Measurements from ENCODE around the gene PHLDA1. TPM values are rescaled to one million over a fixed set of nuclear protein-coding genes. Genes with fewer than 3 reads are reported as not detected.

PHLDA1 gene
- total and polyA plus RNA-seq, 2 of the 4 experiments (the other 2 are of a cell fraction) = 27.8 to 32.4 TPM

- H3K4ac ChIP-seq (ENCODE audit: low read depth, low read length) = peak overlapping the region; percentile 89
- in situ Hi-C loops (cut with MboI; ENCODE audit: low sequenced_read_pairs) = no loop called here
- peak overlapping the region; percentile 90 for H3K18ac ChIP-seq (ENCODE audit: low read depth, low read length)
- H3K9me1 ChIP-seq (ENCODE audit: insufficient read depth, low read length) = peaks cover 13% of the 10 kb centered on the region
- H3K27ac ChIP-seq (ENCODE audit: insufficient read depth, low read length) = peak overlapping the region; percentile 44; the same call in 1 of the 2 replicates
- peak overlapping the region; percentile 87 for H2BK15ac ChIP-seq (ENCODE audit: low read depth, low read length)
- peak overlapping the region; percentile 48; the same call in 1 of the 2 replicates for H2AK5ac ChIP-seq (ENCODE audit: low read depth, low read length)
- no peaks in the 10 kb centered on the region for H4K20me1 ChIP-seq (ENCODE audit: insufficient read depth, low read length)
- H3K79me1 ChIP-seq (ENCODE audit: low read depth in 1 of 2, low read length in 2 of 2) = peaks cover 0 to 14% of the 10 kb centered on the region in 2 experiments; a peak in 2 of 4 replicates
- H3K23ac ChIP-seq (ENCODE audit: low read depth, low read length) = peak overlapping the region; percentile 86
- no peaks in the 10 kb centered on the region for H3K9me3 ChIP-seq (ENCODE audit: control insufficient read depth, insufficient read depth, low read length)
- POLR2A ChIA-PET (ENCODE audit: unreplicated experiment) = no interaction called here
- H4K8ac ChIP-seq (ENCODE audit: low read depth in 2 of 2, low read length in 2 of 2) = peak overlapping the region; percentile 39 to 93
- 0 out of 2 replicates have a peak overlapping the region, but pooled peaks have one; percentile 37 for H3K56ac ChIP-seq (ENCODE audit: extremely low read depth, insufficient read depth, low read length)
- H2BK20ac ChIP-seq (ENCODE audit: low read depth, low read length) = peak overlapping the region; percentile 96
- no peaks in the 10 kb centered on the region for H3K27me3 ChIP-seq (ENCODE audit: control insufficient read depth, insufficient read depth, low read length)
- H3K14ac ChIP-seq (replicated peaks; ENCODE audit: low read depth, low read length) = peak overlapping the region; percentile 65; the same call in 1 of the 2 replicates
- H2AFZ ChIP-seq (replicated peaks; ENCODE audit: low read length, poor library complexity) = no peak overlapping the region
- ATAC-seq (ENCODE audit: low read depth) (no peak), DNase-seq (no peak)
- no peak overlapping the region for H3K9ac ChIP-seq (ENCODE audit: low read depth, low read length)
- no CpG with 5 or more reads among the region's 3 CpGs for WGBS, 2 experiments (ENCODE audit: extremely low coverage in 2 of 2, insufficient read length in 1 of 2)
- H4K5ac ChIP-seq (ENCODE audit: low read depth, low read length) = peak overlapping the region; percentile 92
- intact Hi-C loops (cut with micrococcal nuclease) = loop anchor here (5.0 kb wide), 1 partner anchor 99 kb away; no protein-coding TSS in a partner anchor
- no peak overlapping the region for H2AK9ac ChIP-seq (replicated peaks; ENCODE audit: low read depth, low read length, poor library complexity)
- dilution Hi-C loops (cut with HindIII; ENCODE audit: low sequenced_read_pairs, unreplicated experiment) = no loop called here
- BruUV-seq (replicated peaks) = no TSS peak
- peaks cover 16% of the 10 kb centered on the region for H3K4me1 ChIP-seq (ENCODE audit: control insufficient read depth, insufficient read depth, low read length)
- peak overlapping the region; percentile 88 for H2BK5ac ChIP-seq (ENCODE audit: low read depth, low read length, poor library complexity, severe bottlenecking)
- peak overlapping the region; percentile 86 for H4K91ac ChIP-seq (ENCODE audit: insufficient read depth, low read depth, low read length)
- no peak overlapping the region for H3K4me3 ChIP-seq (ENCODE audit: insufficient read depth, low read depth, low read length)
- H3K4me2 ChIP-seq (ENCODE audit: low read depth, low read length) = no peak overlapping the region
- peak overlapping the region; percentile 99 for H2BK120ac ChIP-seq (ENCODE audit: low read depth, low read length)
- CTCF ChIA-PET = interaction anchor here (0.7 kb wide), 1 partner anchor 186 kb away, joined by 4 read pairs; no protein-coding TSS in a partner anchor
- no peak for TF ChIP-seq MAZ (IDR thresholded peaks at IDR 0.05; ENCODE audit: borderline replicate concordance, low read depth, low read length)
- no peak for TF ChIP-seq FOS (IDR thresholded peaks at IDR 0.05; ENCODE audit: low read depth, low read length)
- no peak for TF ChIP-seq POLR2A (IDR thresholded peaks at IDR 0.05; ENCODE audit: low read depth, low read length)
- TF ChIP-seq MXI1 (IDR thresholded peaks at IDR 0.05; ENCODE audit: borderline replicate concordance, low read depth, low read length) = no peak
- TF ChIP-seq, protein P1, sequence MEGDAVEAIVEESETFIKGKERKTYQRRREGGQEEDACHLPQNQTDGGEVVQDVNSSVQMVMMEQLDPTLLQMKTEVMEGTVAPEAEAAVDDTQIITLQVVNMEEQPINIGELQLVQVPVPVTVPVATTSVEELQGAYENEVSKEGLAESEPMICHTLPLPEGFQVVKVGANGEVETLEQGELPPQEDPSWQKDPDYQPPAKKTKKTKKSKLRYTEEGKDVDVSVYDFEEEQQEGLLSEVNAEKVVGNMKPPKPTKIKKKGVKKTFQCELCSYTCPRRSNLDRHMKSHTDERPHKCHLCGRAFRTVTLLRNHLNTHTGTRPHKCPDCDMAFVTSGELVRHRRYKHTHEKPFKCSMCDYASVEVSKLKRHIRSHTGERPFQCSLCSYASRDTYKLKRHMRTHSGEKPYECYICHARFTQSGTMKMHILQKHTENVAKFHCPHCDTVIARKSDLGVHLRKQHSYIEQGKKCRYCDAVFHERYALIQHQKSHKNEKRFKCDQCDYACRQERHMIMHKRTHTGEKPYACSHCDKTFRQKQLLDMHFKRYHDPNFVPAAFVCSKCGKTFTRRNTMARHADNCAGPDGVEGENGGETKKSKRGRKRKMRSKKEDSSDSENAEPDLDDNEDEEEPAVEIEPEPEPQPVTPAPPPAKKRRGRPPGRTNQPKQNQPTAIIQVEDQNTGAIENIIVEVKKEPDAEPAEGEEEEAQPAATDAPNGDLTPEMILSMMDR (conservative IDR thresholded peaks at IDR 0.05; ENCODE audit: low read depth, low read length) = no peak
- TF ChIP-seq CEBPB (IDR thresholded peaks at IDR 0.05; ENCODE audit: low read depth, low read length) = no peak
- TF ChIP-seq, protein P2, sequence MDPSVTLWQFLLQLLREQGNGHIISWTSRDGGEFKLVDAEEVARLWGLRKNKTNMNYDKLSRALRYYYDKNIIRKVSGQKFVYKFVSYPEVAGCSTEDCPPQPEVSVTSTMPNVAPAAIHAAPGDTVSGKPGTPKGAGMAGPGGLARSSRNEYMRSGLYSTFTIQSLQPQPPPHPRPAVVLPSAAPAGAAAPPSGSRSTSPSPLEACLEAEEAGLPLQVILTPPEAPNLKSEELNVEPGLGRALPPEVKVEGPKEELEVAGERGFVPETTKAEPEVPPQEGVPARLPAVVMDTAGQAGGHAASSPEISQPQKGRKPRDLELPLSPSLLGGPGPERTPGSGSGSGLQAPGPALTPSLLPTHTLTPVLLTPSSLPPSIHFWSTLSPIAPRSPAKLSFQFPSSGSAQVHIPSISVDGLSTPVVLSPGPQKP (IDR thresholded peaks at IDR 0.05; ENCODE audit: borderline replicate concordance, low read depth, low read length) = no peak
- TF ChIP-seq SMC3 (IDR thresholded peaks at IDR 0.05; ENCODE audit: low read depth, low read length) = no peak
- no peak for TF ChIP-seq NFE2L2 (IDR thresholded peaks at IDR 0.05; ENCODE audit: low read depth, low read length)
- TF ChIP-seq RFX5 (IDR thresholded peaks at IDR 0.05; ENCODE audit: low read depth, low read length) = no peak
- TF ChIP-seq, protein P3, sequence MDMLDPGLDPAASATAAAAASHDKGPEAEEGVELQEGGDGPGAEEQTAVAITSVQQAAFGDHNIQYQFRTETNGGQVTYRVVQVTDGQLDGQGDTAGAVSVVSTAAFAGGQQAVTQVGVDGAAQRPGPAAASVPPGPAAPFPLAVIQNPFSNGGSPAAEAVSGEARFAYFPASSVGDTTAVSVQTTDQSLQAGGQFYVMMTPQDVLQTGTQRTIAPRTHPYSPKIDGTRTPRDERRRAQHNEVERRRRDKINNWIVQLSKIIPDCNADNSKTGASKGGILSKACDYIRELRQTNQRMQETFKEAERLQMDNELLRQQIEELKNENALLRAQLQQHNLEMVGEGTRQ (IDR thresholded peaks at IDR 0.05; ENCODE audit: low read depth, low read length) = no peak
- no peak for TF ChIP-seq RCOR1 (IDR thresholded peaks at IDR 0.05; ENCODE audit: insufficient replicate concordance, low read length)
- no peaks in the 10 kb centered on the region for H3K36me3 ChIP-seq (ENCODE audit: control insufficient read depth, insufficient read depth, low read length)
These were observed 55.5 kb downstream of the PHLDA1 start for GRCh38 chr12:75976113-75976512.
